Activated naive CD8-positive, alpha-beta T cell (primary cell): Measurements from ENCODE around the gene ZFP90.
"Not testable (repeated sequence)": the region's sequence is repeated elsewhere in the genome, so short reads cannot be mapped to it uniquely, and the experiment has no call there.

Experiments used
- H3K27ac Mint-ChIP-seq: one replicate; pipeline ENCODE4 v1.8.0; 2021; ENCODE audit warnings: mixed read lengths
- H3K27me3 Mint-ChIP-seq: one replicate; pipeline ENCODE4 v1.8.0; 2021; ENCODE audit warnings: mixed read lengths
- H3K36me3 Mint-ChIP-seq: one replicate; pipeline ENCODE4 v1.8.0; 2021; ENCODE audit warnings: mixed read lengths
- H3K4me1 Mint-ChIP-seq: one replicate; pipeline ENCODE4 v1.8.0; 2021; ENCODE audit warnings: low read depth, mixed read lengths
- H3K4me3 Mint-ChIP-seq: one replicate; pipeline ENCODE4 v1.8.0; 2021; ENCODE audit warnings: mild to moderate bottlenecking, mixed read lengths
- H3K9me3 Mint-ChIP-seq: one replicate; pipeline ENCODE4 v1.8.0; 2021; ENCODE audit warnings: low read depth, mixed read lengths

Gene ZFP90

DNA sequence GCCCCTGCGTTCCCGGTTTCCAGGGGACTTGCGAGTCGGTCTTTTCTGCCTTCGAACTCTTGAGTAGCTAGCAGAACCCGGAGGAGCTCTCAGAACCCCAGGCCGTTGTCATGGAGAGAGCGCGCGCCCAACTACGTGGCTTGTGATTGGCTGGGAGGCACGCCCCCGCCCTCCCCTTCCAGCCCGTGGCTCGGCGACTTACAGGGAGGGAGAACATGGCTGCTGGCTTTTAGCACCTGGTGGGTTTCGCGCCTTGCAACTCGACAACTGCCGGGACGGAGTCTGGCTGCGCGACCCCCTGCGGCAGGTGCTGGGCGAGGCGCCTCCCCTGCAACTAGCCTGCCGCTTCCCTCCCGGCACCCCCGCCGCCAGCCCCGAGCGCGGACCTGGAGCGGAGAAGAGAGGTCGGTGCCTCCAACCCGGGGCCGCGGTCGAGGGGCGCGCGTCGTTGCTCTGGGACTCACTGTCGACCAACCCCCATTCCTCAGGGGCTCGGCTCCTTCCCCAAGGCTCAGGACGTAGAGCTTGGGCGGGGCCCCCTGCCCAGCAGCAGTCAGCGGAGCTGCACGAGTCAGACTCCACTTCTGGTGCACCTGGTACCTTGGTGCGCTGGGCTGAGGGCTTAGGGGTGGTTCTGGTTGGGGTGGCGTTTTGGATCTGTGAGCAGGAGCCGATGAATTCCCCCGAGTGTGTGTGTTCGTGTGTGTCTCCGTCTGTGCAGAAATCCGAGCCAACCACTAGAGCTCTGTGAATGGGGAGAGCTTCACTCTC is 9.0 kb upstream of the ZFP90 start:
- Mint-ChIP-seq H3K36me3 (peaks cover 8% of the 10 kb centered on the region), H3K4me3 (peak overlapping the region; percentile 88), H3K4me1 (peaks cover 17% of the 10 kb centered on the region), H3K9me3 (no peaks in the 10 kb centered on the region), H3K27me3 (no peaks in the 10 kb centered on the region), H3K27ac (peak overlapping the region; percentile 72)

DNA sequence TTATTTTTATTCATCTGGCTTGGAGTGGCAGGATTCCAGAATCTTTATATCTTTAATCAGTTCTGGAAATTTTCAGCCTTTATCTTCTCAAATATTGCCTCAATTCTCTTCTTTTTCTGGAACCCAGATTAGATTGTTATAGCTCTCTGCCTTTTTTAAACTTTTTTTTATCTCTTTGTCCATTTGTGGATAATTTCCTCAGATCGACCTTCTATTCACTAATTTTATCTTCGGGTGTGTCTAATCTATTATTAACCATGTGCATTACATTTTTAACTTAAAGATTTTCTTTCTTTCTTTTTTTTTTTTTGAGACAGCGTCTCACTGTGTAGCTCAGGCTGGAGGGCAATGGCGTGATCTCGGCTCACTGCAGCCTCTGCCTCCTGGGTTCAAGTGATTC is 5.2 kb upstream of the ZFP90 start:
- Mint-ChIP-seq H3K36me3 (peaks cover 11% of the 10 kb centered on the region), H3K9me3 (no peaks in the 10 kb centered on the region), H3K27me3 (no peaks in the 10 kb centered on the region), H3K27ac (no peak overlapping the region), H3K4me3 (no peak overlapping the region), H3K4me1 (peaks cover 17% of the 10 kb centered on the region)

DNA sequence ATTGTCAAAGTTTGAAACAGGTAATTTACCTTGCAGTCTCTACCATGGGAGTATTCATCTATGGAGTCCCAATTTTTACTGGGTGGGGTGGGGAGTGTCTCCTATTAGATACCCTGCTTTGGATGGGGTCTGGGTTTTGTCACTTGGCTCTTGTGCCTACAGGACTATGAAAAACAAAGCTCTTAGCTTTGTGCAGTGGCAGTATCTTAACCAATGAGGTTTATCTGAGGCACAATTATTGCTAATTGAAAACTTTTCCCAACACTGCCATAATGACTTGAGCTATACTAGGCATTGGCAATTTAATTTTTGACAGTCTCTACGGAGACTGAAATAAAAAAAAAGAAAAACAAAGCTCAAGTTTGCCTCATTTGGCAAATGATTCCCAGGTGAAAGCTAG is 3.8 kb upstream of the ZFP90 start:
- H3K4me3 Mint-ChIP-seq = no peak overlapping the region
- H3K9me3 Mint-ChIP-seq = no peaks in the 10 kb centered on the region
- H3K27me3 Mint-ChIP-seq = no peaks in the 10 kb centered on the region

DNA sequence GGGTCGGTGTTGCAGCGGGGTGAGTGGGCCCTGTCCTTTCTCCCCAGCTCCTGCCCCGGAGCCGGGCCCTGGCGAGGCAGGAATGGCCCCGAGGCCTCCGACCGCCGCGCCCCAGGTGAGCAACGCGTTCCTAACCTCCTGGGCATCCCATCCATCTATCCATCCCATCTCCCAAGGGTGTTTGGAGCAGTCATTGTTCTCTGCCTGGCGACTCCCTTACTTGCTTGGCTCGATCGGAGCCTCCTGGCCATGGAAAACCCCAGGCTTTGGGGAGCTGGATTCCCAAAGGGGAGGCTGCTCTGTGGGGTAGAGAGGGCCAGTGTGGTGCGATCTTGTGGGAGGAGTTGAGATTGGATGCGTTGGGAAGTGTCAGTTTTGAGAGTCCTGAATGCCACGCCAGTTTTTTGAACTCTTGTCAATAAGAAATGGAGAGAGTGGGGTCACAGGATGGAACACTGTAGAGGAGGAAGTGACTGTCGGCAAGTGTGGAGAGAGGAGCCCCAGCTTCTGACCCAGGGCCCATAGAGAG is 684 bp downstream of the ZFP90 start:
- peak overlapping the region; percentile 95 for H3K4me3 Mint-ChIP-seq
- no peaks in the 10 kb centered on the region for H3K27me3 Mint-ChIP-seq
- H3K27ac Mint-ChIP-seq = peak overlapping the region; percentile 84
- H3K4me1 Mint-ChIP-seq = peaks cover 14% of the 10 kb centered on the region
- no peaks in the 10 kb centered on the region for H3K9me3 Mint-ChIP-seq
- H3K36me3 Mint-ChIP-seq = peaks cover 18% of the 10 kb centered on the region

More for the DNA sequence above, 3.8 kb upstream of the ZFP90 start:
- no peak overlapping the region for H3K27ac Mint-ChIP-seq
- H3K4me1 Mint-ChIP-seq = peaks cover 14% of the 10 kb centered on the region
- H3K36me3 Mint-ChIP-seq = peaks cover 11% of the 10 kb centered on the region

DNA sequence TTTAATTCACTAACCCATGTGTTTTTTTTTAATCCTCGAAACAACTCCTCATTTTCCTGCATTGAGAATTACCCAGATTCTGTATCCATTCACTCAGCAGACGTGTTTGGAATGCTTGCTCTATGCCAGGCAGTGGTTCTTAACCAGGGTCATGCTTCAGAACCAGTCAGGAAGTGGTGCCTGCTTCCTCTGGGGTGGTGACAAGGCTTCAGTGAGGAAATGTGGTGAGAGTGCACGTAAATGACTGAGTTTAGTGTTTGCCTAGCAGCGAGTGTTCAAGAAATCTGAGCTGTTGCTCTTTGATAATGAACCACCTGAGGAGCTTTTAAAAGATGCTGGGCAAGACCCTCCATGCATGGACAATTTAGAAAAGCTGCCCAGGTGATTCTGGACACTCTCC is 9.9 kb downstream of the ZFP90 start:
- peak overlapping the region; percentile 22 for H3K27ac Mint-ChIP-seq
- peaks cover 7% of the 10 kb centered on the region for H3K9me3 Mint-ChIP-seq
- H3K36me3 Mint-ChIP-seq = peaks cover 39% of the 10 kb centered on the region
- H3K4me3 Mint-ChIP-seq = peak overlapping the region; percentile 14
- peaks cover 21% of the 10 kb centered on the region for H3K4me1 Mint-ChIP-seq
- no peaks in the 10 kb centered on the region for H3K27me3 Mint-ChIP-seq

DNA sequence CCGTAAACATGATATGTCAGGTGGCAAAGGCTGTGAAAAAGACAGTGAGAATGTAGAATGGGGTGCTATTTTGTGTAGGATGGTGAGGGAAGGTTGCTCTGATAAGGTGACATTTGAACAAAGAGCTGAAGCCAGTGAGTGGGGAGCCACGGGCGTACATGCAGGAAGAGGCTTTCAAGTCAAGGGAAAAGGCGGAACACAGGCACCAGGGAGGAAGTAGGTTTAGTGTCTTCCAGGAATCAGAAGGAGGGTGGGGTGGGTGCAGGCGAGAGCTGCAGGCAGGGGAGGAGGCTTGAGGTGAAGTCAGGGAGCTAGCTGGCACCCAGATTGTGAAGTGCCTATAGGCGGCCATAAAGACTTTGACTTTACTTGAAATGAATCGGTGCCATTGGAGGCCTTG is 14.1 kb downstream of the ZFP90 start:
- Mint-ChIP-seq H3K9me3 (peaks cover 38% of the 10 kb centered on the region), H3K27ac (no peak overlapping the region), H3K4me1 (peaks cover 13% of the 10 kb centered on the region), H3K36me3 (peaks cover 64% of the 10 kb centered on the region), H3K4me3 (no peak overlapping the region), H3K27me3 (no peaks in the 10 kb centered on the region)

DNA sequence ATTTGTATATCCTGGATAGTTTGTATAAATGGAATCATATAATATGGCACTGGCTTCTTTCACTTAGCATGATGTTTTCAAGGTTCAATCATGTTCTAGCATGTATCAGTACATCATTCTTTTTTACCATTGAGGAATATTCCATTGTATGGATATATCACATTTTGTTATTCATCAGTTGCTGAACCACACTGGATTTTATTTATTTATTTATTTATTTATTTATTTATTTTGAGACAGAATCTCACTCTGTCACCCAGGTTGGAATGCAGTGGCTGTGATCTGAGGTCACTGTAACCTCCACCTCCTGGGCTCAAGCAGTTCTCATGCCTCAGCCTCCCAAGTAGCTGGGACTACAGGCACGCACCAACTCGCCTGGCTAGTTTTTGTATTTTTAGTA is 21.2 kb downstream of the ZFP90 start:
- not testable (repeated sequence) for H3K4me1 Mint-ChIP-seq
- H3K9me3 Mint-ChIP-seq = peaks cover 59% of the 10 kb centered on the region

DNA sequence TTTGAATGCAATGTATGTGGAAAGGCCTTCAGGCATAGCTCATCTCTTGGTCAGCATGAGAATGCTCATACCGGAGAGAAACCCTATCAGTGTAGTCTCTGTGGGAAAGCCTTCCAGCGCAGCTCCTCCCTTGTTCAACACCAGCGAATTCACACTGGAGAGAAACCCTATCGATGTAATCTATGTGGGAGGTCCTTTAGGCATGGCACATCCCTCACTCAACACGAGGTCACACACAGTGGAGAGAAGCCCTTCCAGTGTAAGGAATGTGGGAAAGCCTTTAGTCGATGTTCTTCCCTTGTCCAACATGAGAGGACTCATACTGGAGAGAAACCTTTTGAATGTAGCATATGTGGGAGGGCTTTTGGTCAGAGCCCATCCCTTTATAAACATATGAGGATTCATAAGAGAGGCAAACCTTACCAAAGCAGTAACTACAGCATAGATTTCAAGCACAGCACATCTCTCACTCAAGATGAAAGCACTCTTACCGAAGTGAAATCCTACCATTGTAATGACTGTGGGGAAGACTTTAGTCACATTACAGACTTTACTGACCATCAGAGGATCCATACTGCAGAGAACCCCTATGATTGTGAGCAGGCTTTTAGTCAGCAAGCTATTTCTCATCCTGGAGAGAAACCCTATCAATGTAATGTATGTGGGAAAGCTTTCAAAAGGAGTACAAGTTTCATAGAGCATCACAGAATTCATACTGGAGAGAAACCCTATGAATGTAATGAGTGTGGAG is 24.7 kb downstream of the ZFP90 start:
- Mint-ChIP-seq H3K36me3 (peaks cover 68% of the 10 kb centered on the region), H3K27ac (no peak overlapping the region), H3K9me3 (peaks cover 48% of the 10 kb centered on the region), H3K4me1 (no peaks in the 10 kb centered on the region), H3K27me3 (no peaks in the 10 kb centered on the region), H3K4me3 (no peak overlapping the region)

More for the DNA sequence above, 21.2 kb downstream of the ZFP90 start:
- not testable (repeated sequence) for H3K27me3 Mint-ChIP-seq, H3K27ac Mint-ChIP-seq, H3K4me3 Mint-ChIP-seq
- peaks cover 84% of the 10 kb centered on the region for H3K36me3 Mint-ChIP-seq

DNA sequence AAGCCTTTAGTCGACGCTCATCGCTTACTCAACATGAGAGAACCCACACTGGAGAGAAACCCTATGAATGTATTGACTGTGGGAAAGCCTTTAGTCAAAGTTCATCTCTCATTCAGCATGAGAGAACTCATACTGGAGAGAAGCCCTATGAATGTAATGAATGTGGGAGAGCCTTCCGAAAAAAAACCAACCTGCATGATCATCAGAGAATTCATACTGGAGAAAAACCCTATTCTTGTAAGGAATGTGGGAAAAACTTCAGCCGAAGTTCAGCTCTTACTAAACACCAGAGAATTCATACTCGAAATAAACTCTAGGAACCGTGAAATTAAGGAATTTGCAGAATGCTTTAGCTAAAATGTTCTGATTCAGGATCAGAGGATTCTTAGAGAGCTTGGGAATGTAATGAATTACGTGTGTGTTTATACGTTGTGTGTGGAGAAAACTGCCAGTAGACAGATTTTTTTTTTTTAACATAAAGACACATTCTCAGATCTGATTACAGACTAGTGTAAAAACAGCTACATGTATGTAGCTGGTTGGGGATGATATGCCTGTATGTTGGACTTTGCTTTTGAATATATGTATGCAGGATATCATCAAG is 25.4 kb downstream of the ZFP90 start:
- no peak overlapping the region for H3K27ac Mint-ChIP-seq
- H3K4me1 Mint-ChIP-seq = no peaks in the 10 kb centered on the region
- peaks cover 65% of the 10 kb centered on the region for H3K36me3 Mint-ChIP-seq
- H3K9me3 Mint-ChIP-seq = peaks cover 44% of the 10 kb centered on the region
- no peak overlapping the region for H3K4me3 Mint-ChIP-seq
- no peaks in the 10 kb centered on the region for H3K27me3 Mint-ChIP-seq

DNA sequence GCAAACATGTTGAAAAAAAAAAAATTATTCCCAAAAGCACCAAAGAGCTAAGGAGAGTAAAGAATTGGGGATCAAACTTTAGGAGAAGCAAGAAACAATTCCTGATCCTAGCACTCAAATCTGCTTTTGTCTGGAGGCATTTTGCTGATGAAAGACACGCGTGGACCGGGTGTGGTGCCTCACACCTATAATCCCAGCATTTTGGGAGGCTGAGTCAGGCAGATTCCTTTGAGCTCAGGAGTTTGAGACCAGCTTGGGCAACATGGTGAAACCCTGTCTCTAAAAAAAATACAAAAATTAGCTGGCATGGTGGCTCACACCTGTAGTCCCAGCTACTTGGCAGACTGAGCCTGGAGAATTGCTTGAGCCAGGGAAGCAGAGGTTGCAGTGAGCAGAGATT is 35.4 kb downstream of the ZFP90 start:
- no peak overlapping the region for H3K4me3 Mint-ChIP-seq

DNA sequence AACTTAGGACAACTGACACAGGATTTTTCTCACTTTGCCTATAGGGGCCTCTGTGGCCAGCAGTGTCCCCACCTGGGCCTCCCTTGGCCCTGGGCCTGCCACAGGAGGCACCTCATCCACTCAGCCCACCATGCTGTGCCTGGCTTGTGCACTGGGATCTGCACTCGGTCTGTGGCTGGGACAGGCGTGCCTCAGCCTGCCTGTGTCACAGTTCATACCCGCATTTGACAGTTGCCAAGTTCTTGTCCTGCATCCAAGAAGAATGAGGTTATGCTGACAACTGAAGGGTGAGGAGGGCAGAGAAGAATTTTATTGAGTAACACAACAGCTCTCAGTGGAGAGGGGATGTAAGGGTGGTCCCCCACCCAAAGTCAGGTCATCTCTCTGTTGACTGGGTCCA is 36.0 kb downstream of the ZFP90 start:
- peaks cover 13% of the 10 kb centered on the region for H3K9me3 Mint-ChIP-seq
- peaks cover 34% of the 10 kb centered on the region for H3K36me3 Mint-ChIP-seq

More for the DNA sequence above, 35.4 kb downstream of the ZFP90 start:
- no peaks in the 10 kb centered on the region for H3K27me3 Mint-ChIP-seq
- no peak overlapping the region for H3K27ac Mint-ChIP-seq
- H3K4me1 Mint-ChIP-seq = no peaks in the 10 kb centered on the region
- peaks cover 38% of the 10 kb centered on the region for H3K36me3 Mint-ChIP-seq
- H3K9me3 Mint-ChIP-seq = peaks cover 19% of the 10 kb centered on the region

DNA sequence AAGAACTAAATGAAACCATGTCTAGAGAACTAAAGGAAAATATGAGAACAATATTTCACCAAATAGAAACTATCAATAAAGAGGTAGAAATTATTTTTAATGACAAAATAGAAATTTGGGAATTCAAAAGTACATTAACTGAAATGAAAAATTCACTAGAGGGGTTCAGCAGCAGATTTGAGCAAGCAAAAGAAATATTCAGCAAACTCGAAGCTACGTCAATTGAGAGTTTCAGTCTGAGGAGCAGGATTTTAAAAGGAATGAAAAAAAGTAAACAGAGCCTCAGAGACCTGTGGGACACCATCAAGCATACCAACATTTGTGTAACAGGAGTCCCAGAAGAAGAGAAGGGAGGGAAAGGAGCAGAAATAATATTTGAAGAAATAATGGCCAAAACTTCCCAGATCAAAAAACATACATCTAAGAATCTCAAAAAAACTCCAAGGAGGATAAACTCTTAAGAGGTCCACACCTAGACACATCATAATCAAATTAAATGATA is 38.3 kb downstream of the ZFP90 start:
- H3K4me3 Mint-ChIP-seq = no peak overlapping the region
- peaks cover 5% of the 10 kb centered on the region for H3K9me3 Mint-ChIP-seq
- H3K36me3 Mint-ChIP-seq = peaks cover 22% of the 10 kb centered on the region
- H3K27ac Mint-ChIP-seq = no peak overlapping the region
- no peaks in the 10 kb centered on the region for H3K4me1 Mint-ChIP-seq
- no peaks in the 10 kb centered on the region for H3K27me3 Mint-ChIP-seq

More for the DNA sequence above, 36.0 kb downstream of the ZFP90 start:
- Mint-ChIP-seq H3K4me1 (no peaks in the 10 kb centered on the region), H3K4me3 (no peak overlapping the region), H3K27me3 (no peaks in the 10 kb centered on the region), H3K27ac (no peak overlapping the region)

DNA sequence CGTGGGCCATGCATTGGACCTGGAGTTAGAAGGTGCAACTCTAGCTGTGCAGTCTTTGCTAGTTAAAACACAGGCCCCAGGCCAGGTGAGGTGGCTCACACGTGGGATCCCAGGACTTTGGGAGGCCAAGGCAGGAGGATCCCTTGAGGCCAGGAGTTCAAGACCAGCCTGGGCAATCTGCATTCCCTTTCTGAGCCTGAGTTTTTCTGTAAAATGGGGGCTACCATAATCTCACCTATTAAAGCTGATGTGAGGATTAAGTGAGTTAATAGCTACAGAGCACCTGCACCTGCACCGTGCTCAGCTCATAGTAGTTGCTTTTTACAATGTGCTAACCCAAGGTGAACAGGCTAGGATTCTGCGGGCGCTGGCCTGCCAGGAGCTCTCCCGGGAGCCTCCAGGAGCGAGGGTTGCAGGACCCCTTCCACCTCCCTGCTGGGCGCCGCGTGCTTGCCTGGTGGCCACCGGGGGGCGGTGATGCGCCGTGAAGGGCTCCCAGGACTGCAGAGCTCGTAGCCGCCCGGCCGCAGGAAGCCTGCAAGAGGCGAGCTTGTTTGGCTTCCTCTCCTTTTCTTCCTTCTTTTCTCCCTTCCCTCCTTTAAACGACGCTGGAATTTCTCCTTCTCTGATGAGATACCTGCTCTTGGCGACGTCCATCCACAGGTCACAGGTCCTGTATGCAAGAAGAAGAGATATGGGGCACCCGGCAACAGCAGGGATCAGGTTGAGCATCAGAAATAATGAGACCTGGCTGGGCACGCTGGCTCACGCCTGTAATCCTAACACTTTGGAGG is 51.3 kb downstream of the ZFP90 start:
- Mint-ChIP-seq H3K4me1 (peaks cover 6% of the 10 kb centered on the region), H3K9me3 (no peaks in the 10 kb centered on the region), H3K27ac (no peak overlapping the region), H3K4me3 (no peak overlapping the region), H3K36me3 (peaks cover 3% of the 10 kb centered on the region), H3K27me3 (no peaks in the 10 kb centered on the region)
